ENCODE data around the gene RPS8. TPM values are rescaled to one million over a fixed set of nuclear protein-coding genes. Genes with fewer than 3 reads are reported as not detected.

The RPS8 gene
- total RNA-seq, 1 donor from 2014 or later = 2,216 TPM

- Mint-ChIP-seq H3K27ac (ENCODE audit: unreplicated experiment) (peak within 1 kb of the TSS; percentile 99), H3K4me1 (peaks cover 33% of the 10 kb centered on the region), H3K4me3 (peak within 1 kb of the TSS; percentile 98), H3K27me3 (ENCODE audit: low read depth) (no peaks in the 10 kb centered on the region), H3K9me3 (no peaks in the 10 kb centered on the region), H3K36me3 (ENCODE audit: low read depth) (peaks cover 8% of the 10 kb centered on the region)
- TF ChIP-seq, protein P1, sequence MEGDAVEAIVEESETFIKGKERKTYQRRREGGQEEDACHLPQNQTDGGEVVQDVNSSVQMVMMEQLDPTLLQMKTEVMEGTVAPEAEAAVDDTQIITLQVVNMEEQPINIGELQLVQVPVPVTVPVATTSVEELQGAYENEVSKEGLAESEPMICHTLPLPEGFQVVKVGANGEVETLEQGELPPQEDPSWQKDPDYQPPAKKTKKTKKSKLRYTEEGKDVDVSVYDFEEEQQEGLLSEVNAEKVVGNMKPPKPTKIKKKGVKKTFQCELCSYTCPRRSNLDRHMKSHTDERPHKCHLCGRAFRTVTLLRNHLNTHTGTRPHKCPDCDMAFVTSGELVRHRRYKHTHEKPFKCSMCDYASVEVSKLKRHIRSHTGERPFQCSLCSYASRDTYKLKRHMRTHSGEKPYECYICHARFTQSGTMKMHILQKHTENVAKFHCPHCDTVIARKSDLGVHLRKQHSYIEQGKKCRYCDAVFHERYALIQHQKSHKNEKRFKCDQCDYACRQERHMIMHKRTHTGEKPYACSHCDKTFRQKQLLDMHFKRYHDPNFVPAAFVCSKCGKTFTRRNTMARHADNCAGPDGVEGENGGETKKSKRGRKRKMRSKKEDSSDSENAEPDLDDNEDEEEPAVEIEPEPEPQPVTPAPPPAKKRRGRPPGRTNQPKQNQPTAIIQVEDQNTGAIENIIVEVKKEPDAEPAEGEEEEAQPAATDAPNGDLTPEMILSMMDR (conservative IDR thresholded peaks at IDR 0.05) = no peak
- DNase-seq (ENCODE audit: low read depth, low spot score) = peak; percentile 92
Observed at GRCh38 chr1:44739307-44740178, 35.8 kb upstream of the RPS8 start, which contains the start of gene KIF2C. Gene KIF2C, plus strand, starts transcription at chr1:44739837. Its CDS starts 96 bp downstream, at chr1:44739933.

GRCh38 chr1:44740179-44740617 lies 35.1 kb upstream of the RPS8 start:
- H3K9me3 Mint-ChIP-seq = no peaks in the 10 kb centered on the region
- TF ChIP-seq, protein P1 (conservative IDR thresholded peaks at IDR 0.05) = no peak
- H3K4me3 Mint-ChIP-seq = peak overlapping the region; percentile 98
- DNase-seq (ENCODE audit: low read depth, low spot score) = no peak
- H3K27me3 Mint-ChIP-seq (ENCODE audit: low read depth) = no peaks in the 10 kb centered on the region
- peaks cover 33% of the 10 kb centered on the region for H3K4me1 Mint-ChIP-seq
- H3K27ac Mint-ChIP-seq (ENCODE audit: unreplicated experiment) = peak overlapping the region; percentile 99
- peaks cover 8% of the 10 kb centered on the region for H3K36me3 Mint-ChIP-seq (ENCODE audit: low read depth)

DNA sequence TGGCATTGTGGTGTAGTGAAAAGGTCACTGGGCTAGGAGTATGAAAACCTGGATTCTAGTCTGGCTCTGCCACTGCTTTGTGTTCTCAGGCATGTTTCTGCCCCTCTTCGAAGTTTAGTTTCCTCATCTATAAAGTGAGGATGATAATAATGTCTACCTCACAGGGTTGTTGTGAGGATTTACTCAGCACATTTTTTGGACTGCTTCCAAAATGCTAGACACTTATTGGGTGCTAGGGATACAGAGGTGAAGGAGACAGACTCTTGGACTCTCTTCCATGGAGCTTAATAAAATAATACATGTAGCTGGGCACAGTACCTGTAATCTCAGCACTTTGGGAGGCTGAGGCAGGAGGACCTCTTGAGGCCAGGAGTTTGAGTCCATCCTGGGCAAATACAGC lies 32.1 kb upstream of the RPS8 start:
- TF ChIP-seq, protein P1 (conservative IDR thresholded peaks at IDR 0.05) = no peak
- no peak for DNase-seq (ENCODE audit: low read depth, low spot score)
- Mint-ChIP-seq H3K27me3 (ENCODE audit: low read depth) (no peaks in the 10 kb centered on the region), H3K27ac (ENCODE audit: unreplicated experiment) (peak overlapping the region; percentile 12), H3K9me3 (no peaks in the 10 kb centered on the region), H3K4me1 (peaks cover 33% of the 10 kb centered on the region), H3K36me3 (ENCODE audit: low read depth) (peaks cover 15% of the 10 kb centered on the region), H3K4me3 (peak overlapping the region; percentile 81)

DNA sequence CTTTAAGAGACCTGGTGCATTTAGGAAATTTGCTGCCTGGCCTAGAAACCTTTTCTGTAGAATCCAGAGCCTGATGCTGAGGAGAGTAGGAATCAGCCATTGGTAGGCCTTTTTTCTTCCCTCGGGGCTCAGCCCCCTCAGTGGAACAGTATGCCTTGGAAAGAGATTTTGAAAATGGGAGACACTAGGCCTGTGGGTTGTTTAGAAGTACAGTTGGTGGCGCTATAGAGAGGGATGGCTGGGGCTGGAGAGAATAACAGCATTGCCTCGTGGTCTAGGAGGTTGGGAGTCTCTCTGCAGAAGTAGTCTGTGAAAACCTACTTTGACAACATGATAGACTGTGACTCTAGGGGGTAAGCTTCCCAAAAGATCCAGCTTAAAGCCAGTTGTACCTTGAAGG lies 27.5 kb upstream of the RPS8 start:
- no peak for DNase-seq (ENCODE audit: low read depth, low spot score)
- Mint-ChIP-seq H3K4me3 (peak overlapping the region; percentile 31), H3K9me3 (no peaks in the 10 kb centered on the region), H3K27me3 (ENCODE audit: low read depth) (no peaks in the 10 kb centered on the region), H3K4me1 (peaks cover 9% of the 10 kb centered on the region), H3K27ac (ENCODE audit: unreplicated experiment) (no peak overlapping the region), H3K36me3 (ENCODE audit: low read depth) (peaks cover 17% of the 10 kb centered on the region)
- TF ChIP-seq, protein P1 (conservative IDR thresholded peaks at IDR 0.05) = no peak

GRCh38 chr1:44757420-44757819 lies 17.9 kb upstream of the RPS8 start:
- H3K27me3 Mint-ChIP-seq (ENCODE audit: low read depth) = no peaks in the 10 kb centered on the region
- no peak for DNase-seq (ENCODE audit: low read depth, low spot score)
- H3K4me3 Mint-ChIP-seq = no peak overlapping the region
- no peaks in the 10 kb centered on the region for H3K4me1 Mint-ChIP-seq
- H3K9me3 Mint-ChIP-seq = no peaks in the 10 kb centered on the region
- TF ChIP-seq, protein P1 (conservative IDR thresholded peaks at IDR 0.05) = no peak
- H3K27ac Mint-ChIP-seq (ENCODE audit: unreplicated experiment) = no peak overlapping the region
- peaks cover 10% of the 10 kb centered on the region for H3K36me3 Mint-ChIP-seq (ENCODE audit: low read depth)

Measured in neural crest cell (in vitro differentiated cells).